ENCODE data around the gene GALNTL6.

GALNTL6 gene

GRCh38 chr4:172011196-172011595, 198.0 kb downstream of the GALNTL6 start:
- no peak overlapping the region for H3K4me3 ChIP-seq (ENCODE audit: low read depth, low read length)

GRCh38 chr4:172018358-172018757, 205.2 kb downstream of the GALNTL6 start:
- no peak overlapping the region for H3K4me3 ChIP-seq (ENCODE audit: low read depth, low read length)
- no peak for TF ChIP-seq CTCF (IDR thresholded peaks at IDR 0.05; ENCODE audit: borderline replicate concordance, insufficient read depth, low read depth, low read length)

More at GRCh38 chr4:172011196-172011595, 198.0 kb downstream of the GALNTL6 start:
- no peak for TF ChIP-seq CTCF (IDR thresholded peaks at IDR 0.05; ENCODE audit: borderline replicate concordance, insufficient read depth, low read depth, low read length)

- no peak for TF ChIP-seq CTCF (IDR thresholded peaks at IDR 0.05; ENCODE audit: borderline replicate concordance, insufficient read depth, low read depth, low read length)
- no peak overlapping the region for H3K4me3 ChIP-seq (ENCODE audit: low read depth, low read length)
These were observed 222.4 kb downstream of the GALNTL6 start for GRCh38 chr4:172035562-172035961.

DNA sequence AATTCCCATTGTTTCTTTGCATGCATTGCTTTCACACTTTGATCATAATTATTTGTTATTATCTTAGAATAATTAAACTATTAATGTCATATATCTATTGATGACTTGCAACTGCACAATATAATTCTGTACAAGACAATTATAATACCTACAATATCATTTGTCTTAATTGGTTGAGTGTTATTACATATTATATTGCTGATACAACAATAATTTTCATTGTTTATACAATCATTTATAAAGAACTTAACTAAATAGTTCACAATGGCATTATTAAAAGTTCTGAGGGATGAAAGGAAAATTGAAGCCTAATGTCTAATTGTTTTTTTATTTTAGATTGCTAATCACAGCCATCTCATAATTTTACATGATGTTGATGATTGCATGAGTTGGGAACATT, 227.6 kb downstream of the GALNTL6 start:
- TF ChIP-seq CTCF (IDR thresholded peaks at IDR 0.05; ENCODE audit: borderline replicate concordance, insufficient read depth, low read depth, low read length), result no peak
- H3K4me3 ChIP-seq (ENCODE audit: low read depth, low read length), result no peak overlapping the region

DNA sequence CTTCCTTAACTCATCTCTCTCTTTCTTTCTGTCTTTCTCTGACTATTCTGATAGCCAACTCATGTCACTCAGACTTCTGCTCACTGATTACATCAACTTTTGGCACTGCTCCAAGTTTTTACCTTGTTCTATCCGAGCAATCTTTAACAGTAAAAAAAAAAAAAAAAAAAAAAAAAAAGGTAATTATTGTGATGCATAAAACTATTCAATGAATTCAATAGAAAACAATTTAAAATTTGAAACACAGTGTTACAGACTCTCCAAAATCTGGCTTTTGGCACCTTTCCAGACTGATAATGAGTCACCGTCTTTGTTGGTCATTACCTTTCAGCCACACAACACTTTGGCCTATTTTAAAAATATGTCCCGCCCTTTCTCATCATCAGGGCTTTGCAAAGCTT, 229.5 kb downstream of the GALNTL6 start:
- no peak for TF ChIP-seq CTCF (IDR thresholded peaks at IDR 0.05; ENCODE audit: borderline replicate concordance, insufficient read depth, low read depth, low read length)

GRCh38 chr4:172045981-172046380, 232.8 kb downstream of the GALNTL6 start:
- H3K4me3 ChIP-seq (ENCODE audit: low read depth, low read length), result no peak overlapping the region
- no peak for TF ChIP-seq CTCF (IDR thresholded peaks at IDR 0.05; ENCODE audit: borderline replicate concordance, insufficient read depth, low read depth, low read length)

More for the DNA sequence above, 229.5 kb downstream of the GALNTL6 start:
- H3K4me3 ChIP-seq (ENCODE audit: low read depth, low read length), result no peak overlapping the region

DNA sequence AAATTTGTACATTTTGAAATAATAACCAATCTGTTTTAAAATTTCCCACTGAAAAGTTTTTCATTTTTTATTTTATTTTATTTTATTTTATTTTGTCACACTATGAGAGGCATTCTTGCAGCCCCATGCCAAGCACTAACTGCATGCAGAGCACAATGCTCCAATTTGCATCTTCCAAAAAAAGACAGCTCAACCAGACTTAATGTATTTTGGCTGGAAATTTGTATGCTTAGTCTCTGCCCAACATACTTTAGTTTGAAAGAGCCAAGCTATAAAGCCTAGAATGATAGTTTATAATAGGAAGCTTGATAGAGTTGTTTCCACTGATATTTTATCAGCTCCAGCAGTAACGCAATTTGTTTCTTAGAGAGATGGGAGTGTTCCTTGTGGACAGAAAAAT, 235.5 kb downstream of the GALNTL6 start:
- no peak overlapping the region for H3K4me3 ChIP-seq (ENCODE audit: low read depth, low read length)
- TF ChIP-seq CTCF (IDR thresholded peaks at IDR 0.05; ENCODE audit: borderline replicate concordance, insufficient read depth, low read depth, low read length), result no peak
